A673 (cell line): Measurements from ENCODE around the gene PTPRK.

ENCODE experiments used
- CTCF ChIP-seq: fragments of 300-800, 200-600 bp; sonication (generic); conservative IDR thresholded peaks from 2 replicates; pipeline ENCODE4 v1.5.1; 2017; ENCODE audit warnings: low read depth, mild to moderate bottlenecking, antibody characterized with exemption, low read length, moderate library complexity, mixed read lengths
- EZH2 ChIP-seq: fragments of 200-600 bp; sonication (generic); IDR thresholded peaks from 2 replicates; pipeline ENCODE4 v1.6.1; 2017; ENCODE audit warnings: borderline replicate concordance, low read depth, mild to moderate bottlenecking, mixed read lengths, antibody characterized with exemption, low read length; ENCODE audit not compliant: poor library complexity, severe bottlenecking

GRCh38 chr6:128427139-128427538, 93.3 kb downstream of the PTPRK start:
- no peak for TF ChIP-seq CTCF
- TF ChIP-seq EZH2: no peak
